VCaP (cell line): Measurements from ENCODE around the gene CPXM2.

Source experiments
- H3K27ac ChIP-seq: fragments of 450-650 bp; 2 replicates; pipeline ENCODE4 v1.5.1; 2017
- TF ChIP-seq, protein P1 (sequence below): fragments of 450-650 bp; conservative IDR thresholded peaks from 2 replicates; pipeline ENCODE4 v1.5.1; 2017; ENCODE audit warnings: mild to moderate bottlenecking, moderate library complexity

CPXM2 gene

DNA sequence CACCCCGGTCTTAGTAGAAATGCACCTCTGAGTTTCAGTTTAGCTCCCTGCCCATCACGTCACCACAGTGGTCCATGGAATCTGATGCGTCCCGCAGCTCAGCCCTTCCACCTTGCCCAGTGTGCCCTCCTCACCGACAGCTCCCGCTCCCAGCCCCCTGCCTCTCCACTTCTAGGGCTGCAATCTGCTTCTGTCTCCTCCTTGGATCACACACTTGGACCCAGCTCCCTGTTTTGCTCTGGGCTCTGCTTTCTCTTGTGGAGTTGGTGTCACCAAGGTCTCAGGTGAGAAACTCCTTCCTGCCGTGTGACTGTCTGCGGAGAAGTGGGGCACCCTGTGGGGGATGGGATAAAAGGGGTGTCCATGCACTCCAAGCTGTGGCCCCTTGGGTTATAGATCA is 187.5 kb downstream of the CPXM2 start:
- H3K27ac ChIP-seq: no peak overlapping the region
- TF ChIP-seq, protein P1, sequence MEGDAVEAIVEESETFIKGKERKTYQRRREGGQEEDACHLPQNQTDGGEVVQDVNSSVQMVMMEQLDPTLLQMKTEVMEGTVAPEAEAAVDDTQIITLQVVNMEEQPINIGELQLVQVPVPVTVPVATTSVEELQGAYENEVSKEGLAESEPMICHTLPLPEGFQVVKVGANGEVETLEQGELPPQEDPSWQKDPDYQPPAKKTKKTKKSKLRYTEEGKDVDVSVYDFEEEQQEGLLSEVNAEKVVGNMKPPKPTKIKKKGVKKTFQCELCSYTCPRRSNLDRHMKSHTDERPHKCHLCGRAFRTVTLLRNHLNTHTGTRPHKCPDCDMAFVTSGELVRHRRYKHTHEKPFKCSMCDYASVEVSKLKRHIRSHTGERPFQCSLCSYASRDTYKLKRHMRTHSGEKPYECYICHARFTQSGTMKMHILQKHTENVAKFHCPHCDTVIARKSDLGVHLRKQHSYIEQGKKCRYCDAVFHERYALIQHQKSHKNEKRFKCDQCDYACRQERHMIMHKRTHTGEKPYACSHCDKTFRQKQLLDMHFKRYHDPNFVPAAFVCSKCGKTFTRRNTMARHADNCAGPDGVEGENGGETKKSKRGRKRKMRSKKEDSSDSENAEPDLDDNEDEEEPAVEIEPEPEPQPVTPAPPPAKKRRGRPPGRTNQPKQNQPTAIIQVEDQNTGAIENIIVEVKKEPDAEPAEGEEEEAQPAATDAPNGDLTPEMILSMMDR: no peak

DNA sequence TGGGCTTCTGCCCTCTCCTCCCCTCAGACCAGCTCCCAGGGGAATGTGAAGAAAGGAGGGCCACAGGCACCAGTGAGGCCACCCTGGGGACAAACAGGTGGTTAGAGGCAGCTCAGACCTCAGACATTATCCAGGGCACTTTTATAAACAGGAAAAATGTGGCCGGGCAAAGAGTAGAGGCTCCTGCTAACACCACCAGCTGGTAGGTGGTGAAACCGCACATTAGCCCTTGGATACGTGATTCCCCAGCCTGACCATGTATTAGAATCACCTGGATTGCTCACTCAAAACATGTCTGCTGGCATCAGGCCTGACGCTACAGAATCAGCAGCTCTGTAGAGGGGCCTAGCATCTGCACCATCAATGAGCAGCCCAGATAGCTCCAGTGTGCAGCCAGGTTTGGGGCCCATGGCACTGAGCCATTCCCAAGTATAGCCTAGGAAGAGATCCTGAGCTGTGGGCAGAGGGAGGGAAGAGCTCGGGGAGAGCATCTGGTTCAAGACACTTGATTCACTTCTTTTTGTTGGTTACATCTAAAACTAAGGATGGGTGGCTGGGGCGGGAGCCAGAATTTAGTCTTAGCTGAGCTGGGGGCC is 188.3 kb downstream of the CPXM2 start:
- H3K27ac ChIP-seq: no peak overlapping the region
- TF ChIP-seq, protein P1: no peak
